ENCODE measurements around the gene MAGOH. TPM values are rescaled to one million over a fixed set of nuclear protein-coding genes. Genes with fewer than 3 reads are reported as not detected.
"Not testable (repeated sequence)": the region's sequence is repeated elsewhere in the genome, so short reads cannot be mapped to it uniquely, and the experiment has no call there.

MAGOH gene
- total RNA-seq, 1 experiment from 2014 or later = 48.9 TPM

DNA sequence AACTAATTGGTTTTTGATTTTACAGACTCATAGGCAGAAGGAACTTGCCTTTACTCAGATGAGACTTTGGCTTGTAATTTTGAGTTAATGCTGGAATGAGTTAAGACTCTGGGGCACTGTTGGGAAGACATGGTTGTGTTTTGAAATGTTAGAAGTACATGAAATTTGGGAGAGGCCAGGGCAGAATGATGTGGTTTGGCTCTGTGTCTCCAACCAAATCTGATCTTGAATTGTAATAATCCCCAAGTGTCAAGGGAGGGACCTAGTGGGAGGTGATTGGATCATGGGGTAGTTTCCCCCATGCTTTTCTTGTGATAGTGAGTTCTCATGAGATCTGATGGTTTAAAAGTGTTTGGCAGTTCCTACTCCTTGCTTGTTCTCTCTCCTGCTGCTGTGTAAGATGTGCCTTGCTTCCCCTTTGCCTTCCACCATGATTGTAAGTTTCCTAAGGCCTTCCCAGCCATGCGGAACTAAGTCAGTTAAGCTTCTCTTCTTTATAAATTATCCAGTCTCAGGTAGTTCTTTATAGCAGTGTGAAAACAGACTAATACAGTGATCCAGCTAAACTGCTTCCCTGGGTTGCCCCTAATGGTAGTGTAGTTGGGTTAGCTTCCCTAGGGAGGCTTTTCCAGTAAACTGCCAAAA, 31.5 kb downstream of the MAGOH start:
- Histone ChIP-seq H3K4me3 (ENCODE audit: low read length) (no peak overlapping the region), H3K4me2 (ENCODE audit: low read length) (no peak overlapping the region), H3F3A (ENCODE audit: low read length, unreplicated experiment) (no peaks in the 10 kb centered on the region), H3K9ac (ENCODE audit: low read length) (no peak overlapping the region), H2AFZ (ENCODE audit: low read length) (no peak overlapping the region), H3K9me3 (ENCODE audit: low read length) (no peaks in the 10 kb centered on the region), H3K9me2 (replicated peaks; ENCODE audit: low read length) (no peaks in the 10 kb centered on the region), H3K79me2 (ENCODE audit: low read length) (no peaks in the 10 kb centered on the region), H3K36me3 (ENCODE audit: low read depth, low read length) (peaks cover 58% of the 10 kb centered on the region), H3K4me1 (ENCODE audit: insufficient read depth, low read length) (no peaks in the 10 kb centered on the region), H3K27me3 (ENCODE audit: low read length) (no peaks in the 10 kb centered on the region), H4K20me1 (ENCODE audit: low read length) (no peaks in the 10 kb centered on the region), H3K27ac (ENCODE audit: low read length) (no peak overlapping the region)
- no peak for TF ChIP-seq EZH2phosphoT487 (IDR thresholded peaks at IDR 0.05; ENCODE audit: borderline replicate concordance, low read length)
- TF ChIP-seq, protein P1, sequence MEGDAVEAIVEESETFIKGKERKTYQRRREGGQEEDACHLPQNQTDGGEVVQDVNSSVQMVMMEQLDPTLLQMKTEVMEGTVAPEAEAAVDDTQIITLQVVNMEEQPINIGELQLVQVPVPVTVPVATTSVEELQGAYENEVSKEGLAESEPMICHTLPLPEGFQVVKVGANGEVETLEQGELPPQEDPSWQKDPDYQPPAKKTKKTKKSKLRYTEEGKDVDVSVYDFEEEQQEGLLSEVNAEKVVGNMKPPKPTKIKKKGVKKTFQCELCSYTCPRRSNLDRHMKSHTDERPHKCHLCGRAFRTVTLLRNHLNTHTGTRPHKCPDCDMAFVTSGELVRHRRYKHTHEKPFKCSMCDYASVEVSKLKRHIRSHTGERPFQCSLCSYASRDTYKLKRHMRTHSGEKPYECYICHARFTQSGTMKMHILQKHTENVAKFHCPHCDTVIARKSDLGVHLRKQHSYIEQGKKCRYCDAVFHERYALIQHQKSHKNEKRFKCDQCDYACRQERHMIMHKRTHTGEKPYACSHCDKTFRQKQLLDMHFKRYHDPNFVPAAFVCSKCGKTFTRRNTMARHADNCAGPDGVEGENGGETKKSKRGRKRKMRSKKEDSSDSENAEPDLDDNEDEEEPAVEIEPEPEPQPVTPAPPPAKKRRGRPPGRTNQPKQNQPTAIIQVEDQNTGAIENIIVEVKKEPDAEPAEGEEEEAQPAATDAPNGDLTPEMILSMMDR (conservative IDR thresholded peaks at IDR 0.05; ENCODE audit: low read depth, low read length) = no peak
- TF ChIP-seq EZH2 (IDR thresholded peaks at IDR 0.05; ENCODE audit: low read length, unreplicated experiment) = no peak
- no peak for ATAC-seq
- no TSS peak for BruUV-seq (replicated peaks)
- ChIA-PET CTCF (no interaction called here), POLR2A (ENCODE audit: unreplicated experiment) (no interaction called here)
- no peak for DNase-seq
- intact Hi-C loops (cut with micrococcal nuclease) = no loop called here

DNA sequence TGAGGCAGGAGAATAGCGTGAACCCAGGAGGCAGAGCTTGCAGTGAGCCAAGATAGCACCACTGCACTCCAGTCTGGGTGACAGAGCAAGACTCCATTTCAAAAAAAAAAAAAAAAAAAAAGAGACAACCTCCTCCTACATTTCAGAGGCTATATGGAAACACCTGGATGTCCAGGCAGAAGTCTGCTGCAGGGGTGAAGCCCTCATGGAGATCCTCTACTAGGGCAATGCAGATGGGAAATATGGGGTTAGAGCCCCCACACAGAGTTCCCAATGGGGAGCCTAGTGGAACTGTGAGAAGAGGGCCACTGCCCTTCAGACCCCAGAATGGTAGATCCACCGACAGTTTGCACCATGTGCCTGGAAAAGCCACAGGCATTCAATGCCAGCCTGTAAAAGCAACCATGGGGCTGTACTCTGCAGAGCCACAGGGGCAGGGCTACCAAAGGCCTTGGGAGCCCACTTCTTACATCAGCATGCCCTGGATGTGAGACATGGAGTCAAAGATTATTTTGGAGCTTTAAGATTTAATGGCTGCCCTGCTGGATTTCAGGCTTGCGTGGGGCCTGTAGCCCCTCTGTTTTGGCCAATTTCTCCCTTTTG, 32.1 kb downstream of the MAGOH start:
- H3K4me1 ChIP-seq (ENCODE audit: insufficient read depth, low read length); H3K9me3 ChIP-seq (ENCODE audit: low read length); ATAC-seq; H3K4me2 ChIP-seq (ENCODE audit: low read length); H3K9ac ChIP-seq (ENCODE audit: low read length); H3K27me3 ChIP-seq (ENCODE audit: low read length); H3K9me2 ChIP-seq (replicated peaks; ENCODE audit: low read length); H2AFZ ChIP-seq (ENCODE audit: low read length); H4K20me1 ChIP-seq (ENCODE audit: low read length); H3F3A ChIP-seq (ENCODE audit: low read length, unreplicated experiment); intact Hi-C loops (cut with micrococcal nuclease); H3K27ac ChIP-seq (ENCODE audit: low read length); BruUV-seq (replicated peaks); POLR2A ChIA-PET (ENCODE audit: unreplicated experiment); DNase-seq; H3K79me2 ChIP-seq (ENCODE audit: low read length); CTCF ChIA-PET; H3K4me3 ChIP-seq (ENCODE audit: low read length): not testable (repeated sequence)
- peaks cover 58% of the 10 kb centered on the region for H3K36me3 ChIP-seq (ENCODE audit: low read depth, low read length)

DNA sequence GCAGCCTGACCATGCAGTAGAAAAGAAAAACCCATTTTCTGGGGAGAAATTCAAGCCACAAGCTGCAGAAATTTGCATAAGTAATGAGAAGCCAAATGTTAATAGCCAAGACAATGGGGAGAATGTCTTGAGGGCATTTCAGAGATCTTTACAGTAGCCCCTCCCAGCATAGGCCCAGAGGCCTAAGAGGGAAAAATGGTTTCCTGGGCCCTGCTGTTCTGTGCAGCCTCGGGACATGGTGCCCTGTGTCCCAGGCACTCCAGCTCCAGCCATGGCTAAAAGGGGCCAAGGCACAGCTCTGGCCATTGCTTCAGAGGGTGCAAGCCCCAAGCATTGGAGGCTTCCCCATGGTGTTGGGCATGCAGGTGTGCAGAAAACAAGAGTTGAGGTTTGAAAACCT, 32.8 kb downstream of the MAGOH start:
- H3K4me3 ChIP-seq (ENCODE audit: low read length); DNase-seq; BruUV-seq (replicated peaks); ATAC-seq; H3K9me2 ChIP-seq (replicated peaks; ENCODE audit: low read length); H4K20me1 ChIP-seq (ENCODE audit: low read length); POLR2A ChIA-PET (ENCODE audit: unreplicated experiment); H3F3A ChIP-seq (ENCODE audit: low read length, unreplicated experiment); H3K27ac ChIP-seq (ENCODE audit: low read length); H3K9me3 ChIP-seq (ENCODE audit: low read length); CTCF ChIA-PET; H3K79me2 ChIP-seq (ENCODE audit: low read length); H2AFZ ChIP-seq (ENCODE audit: low read length); H3K27me3 ChIP-seq (ENCODE audit: low read length); H3K9ac ChIP-seq (ENCODE audit: low read length); H3K4me2 ChIP-seq (ENCODE audit: low read length); H3K4me1 ChIP-seq (ENCODE audit: insufficient read depth, low read length); intact Hi-C loops (cut with micrococcal nuclease): not testable (repeated sequence)
- peaks cover 57% of the 10 kb centered on the region for H3K36me3 ChIP-seq (ENCODE audit: low read depth, low read length)

DNA sequence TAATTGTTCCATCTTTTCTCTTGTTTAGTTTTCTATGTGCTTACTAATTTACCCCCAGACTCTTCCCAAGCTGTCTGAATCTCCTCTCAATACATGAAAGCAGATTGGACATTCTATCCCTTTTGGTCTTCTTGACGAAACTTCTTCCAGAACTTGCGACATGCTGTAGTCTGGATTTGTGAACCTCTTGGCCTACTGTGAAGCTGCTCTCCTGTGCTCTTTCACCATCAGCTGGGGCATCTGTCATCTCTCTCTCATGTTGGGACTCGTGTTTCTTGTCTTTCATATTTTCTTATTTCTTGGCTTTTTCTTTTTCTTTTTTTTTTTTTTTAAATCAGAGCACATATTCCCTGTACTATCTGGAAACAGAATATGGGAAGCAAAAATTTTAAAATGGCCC, 34.9 kb downstream of the MAGOH start:
- BruUV-seq (replicated peaks) = no TSS peak
- ATAC-seq = no peak
- POLR2A ChIA-PET (ENCODE audit: unreplicated experiment) = no interaction called here

More for the DNA sequence above, 34.9 kb downstream of the MAGOH start:
- H3F3A ChIP-seq (ENCODE audit: low read length, unreplicated experiment) = no peaks in the 10 kb centered on the region
- H3K9ac ChIP-seq (ENCODE audit: low read length) = no peak overlapping the region
- H2AFZ ChIP-seq (ENCODE audit: low read length) = no peak overlapping the region
- no peak for DNase-seq
- no peak overlapping the region for H3K27ac ChIP-seq (ENCODE audit: low read length)
- intact Hi-C loops (cut with micrococcal nuclease) = no loop called here
- no peaks in the 10 kb centered on the region for H4K20me1 ChIP-seq (ENCODE audit: low read length)
- no peak overlapping the region for H3K4me2 ChIP-seq (ENCODE audit: low read length)
- no peaks in the 10 kb centered on the region for H3K9me2 ChIP-seq (replicated peaks; ENCODE audit: low read length)
- no peaks in the 10 kb centered on the region for H3K27me3 ChIP-seq (ENCODE audit: low read length)
- H3K4me1 ChIP-seq (ENCODE audit: insufficient read depth, low read length) = peaks cover 3% of the 10 kb centered on the region
- CTCF ChIA-PET = no interaction called here
- TF ChIP-seq EZH2 (IDR thresholded peaks at IDR 0.05; ENCODE audit: low read length, unreplicated experiment) = no peak
- TF ChIP-seq EZH2phosphoT487 (IDR thresholded peaks at IDR 0.05; ENCODE audit: borderline replicate concordance, low read length) = no peak
- TF ChIP-seq, protein P1 (conservative IDR thresholded peaks at IDR 0.05; ENCODE audit: low read depth, low read length) = no peak
- no peaks in the 10 kb centered on the region for H3K79me2 ChIP-seq (ENCODE audit: low read length)
- peaks cover 42% of the 10 kb centered on the region for H3K36me3 ChIP-seq (ENCODE audit: low read depth, low read length)
- H3K9me3 ChIP-seq (ENCODE audit: low read length) = no peaks in the 10 kb centered on the region
- no peak overlapping the region for H3K4me3 ChIP-seq (ENCODE audit: low read length)

Measured in PC-3 (cell line).